Mononuclear cell (primary cell): ENCODE measurements around the gene ANK3. TPM values are rescaled to one million over a fixed set of nuclear protein-coding genes. Genes with fewer than 3 reads are reported as not detected.

Experiments
- H3K27me3 ChIP-seq: 2 replicates; pipeline ENCODE4 v1.6.0; 2011; ENCODE audit warnings: low read length, control low read depth; ENCODE audit not compliant: insufficient read depth
- H3K4me1 ChIP-seq: 2 replicates; pipeline ENCODE4 v1.5.1; 2011; ENCODE audit warnings: mild to moderate bottlenecking, low read length, control low read depth; ENCODE audit not compliant: insufficient read depth
- H3K4me3 ChIP-seq: 2 replicates; pipeline ENCODE4 v1.5.1; 2011; ENCODE audit warnings: mild to moderate bottlenecking, low read length, moderate library complexity
- H3K9me3 ChIP-seq: 2 replicates; pipeline ENCODE4 v1.5.1; 2011; ENCODE audit warnings: low read depth, mild to moderate bottlenecking, control low read depth, low read length
- total RNA-seq: library from RNA; depleted of rRNA; stranded (reverse); fragments of >200 nt; gene quantifications from one replicate; pipeline ENCODE4 v1.2.3, GENCODE V29; 2012

Gene ANK3
- total RNA-seq, 1 donor, result 73.0 TPM

DNA sequence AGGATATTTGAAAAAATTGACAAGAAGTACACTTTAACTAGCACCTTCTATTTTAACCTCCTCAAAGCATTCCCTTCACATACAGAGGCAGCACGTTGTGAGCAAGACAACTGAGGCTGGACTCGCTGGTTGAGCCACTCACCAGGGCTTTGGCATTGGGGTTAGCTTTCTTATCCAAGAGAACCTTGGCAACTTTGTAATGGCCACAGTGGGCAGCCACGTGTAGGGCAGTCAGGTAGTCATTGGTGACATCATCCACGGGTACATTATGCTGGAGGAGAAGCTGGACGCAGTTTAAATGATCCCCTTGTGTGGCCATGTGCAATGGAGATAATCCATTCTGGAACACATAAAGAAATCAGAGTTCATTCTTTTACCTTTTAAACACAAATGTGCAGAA is 181.8 kb downstream of the ANK3 start:
- Histone ChIP-seq H3K27me3 (no peaks in the 10 kb centered on the region), H3K9me3 (no peaks in the 10 kb centered on the region), H3K4me1 (peaks cover 11% of the 10 kb centered on the region)

DNA sequence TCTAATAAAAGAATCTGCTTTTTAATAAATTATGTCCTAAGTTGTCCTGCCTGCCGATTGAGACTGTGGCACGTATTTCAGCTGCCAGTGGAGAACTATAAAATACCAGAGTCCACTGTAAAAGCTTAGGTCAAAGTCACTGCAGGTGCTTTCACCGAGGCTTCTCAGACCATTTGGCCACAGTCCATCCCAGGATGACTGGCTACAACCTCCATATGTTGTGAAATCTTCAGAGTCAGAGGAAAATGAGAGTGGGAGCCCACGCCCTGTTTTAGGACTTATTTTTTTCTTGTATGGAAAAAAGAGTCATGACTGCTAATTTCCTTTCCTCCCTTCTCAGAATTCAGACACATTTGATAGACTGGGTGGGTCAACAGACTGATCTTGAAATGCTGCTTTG is 182.9 kb downstream of the ANK3 start:
- H3K4me1 ChIP-seq, result peaks cover 11% of the 10 kb centered on the region
- H3K9me3 ChIP-seq, result no peaks in the 10 kb centered on the region
- no peak overlapping the region for H3K4me3 ChIP-seq
- no peaks in the 10 kb centered on the region for H3K27me3 ChIP-seq

More for the DNA sequence above, 181.8 kb downstream of the ANK3 start:
- no peak overlapping the region for H3K4me3 ChIP-seq

DNA sequence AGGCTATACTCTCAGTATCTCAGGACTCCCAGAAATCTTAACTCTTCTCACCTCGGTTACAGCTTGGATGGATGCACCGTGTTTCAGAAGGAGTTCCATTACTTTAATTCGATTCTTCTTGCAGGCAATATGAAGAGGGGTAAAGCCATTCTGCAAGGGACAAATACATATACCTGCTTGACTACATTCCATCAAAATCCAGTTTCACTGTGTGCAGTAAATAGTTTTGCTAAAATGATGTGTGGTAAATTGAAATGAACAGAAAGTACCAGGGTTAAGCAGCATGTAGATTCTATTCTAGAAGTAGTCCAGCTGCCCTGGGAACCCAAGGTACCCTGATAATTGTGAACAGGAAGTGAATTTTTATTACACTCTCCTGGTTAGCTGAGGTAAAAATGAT is 183.9 kb downstream of the ANK3 start:
- peaks cover 7% of the 10 kb centered on the region for H3K4me1 ChIP-seq
- no peak overlapping the region for H3K4me3 ChIP-seq
- H3K9me3 ChIP-seq, result no peaks in the 10 kb centered on the region
- no peaks in the 10 kb centered on the region for H3K27me3 ChIP-seq

DNA sequence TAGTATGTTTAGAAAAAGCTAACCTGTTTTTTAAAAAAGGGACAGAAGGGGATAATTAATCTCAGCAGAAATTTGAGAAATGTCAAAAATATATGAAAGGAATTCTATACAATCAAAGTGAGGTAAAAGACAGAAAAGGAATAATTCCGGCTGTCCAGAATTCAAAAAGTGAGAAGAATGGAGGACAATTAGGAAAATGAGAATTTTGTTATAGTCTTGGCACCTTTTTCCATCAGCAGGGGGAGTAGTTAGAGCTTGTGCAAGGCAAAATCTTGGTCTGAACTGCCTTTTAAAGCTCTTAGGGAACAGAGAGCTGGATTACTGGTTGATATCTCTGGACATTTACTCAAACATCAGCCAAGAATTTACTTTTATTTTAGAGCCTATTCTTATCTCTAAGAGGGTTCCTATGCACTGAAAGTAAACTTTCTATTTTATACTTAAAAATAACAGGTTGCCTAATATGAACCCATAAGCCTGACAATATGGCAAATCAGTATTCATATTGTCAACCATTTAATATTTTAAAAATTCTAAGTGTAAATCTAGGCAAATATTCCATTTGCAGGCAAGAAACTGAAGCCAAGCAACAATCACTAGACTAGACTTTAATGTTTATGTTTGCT is 185.6 kb downstream of the ANK3 start:
- Histone ChIP-seq H3K4me3 (no peak overlapping the region), H3K27me3 (no peaks in the 10 kb centered on the region), H3K4me1 (no peaks in the 10 kb centered on the region), H3K9me3 (no peaks in the 10 kb centered on the region)

DNA sequence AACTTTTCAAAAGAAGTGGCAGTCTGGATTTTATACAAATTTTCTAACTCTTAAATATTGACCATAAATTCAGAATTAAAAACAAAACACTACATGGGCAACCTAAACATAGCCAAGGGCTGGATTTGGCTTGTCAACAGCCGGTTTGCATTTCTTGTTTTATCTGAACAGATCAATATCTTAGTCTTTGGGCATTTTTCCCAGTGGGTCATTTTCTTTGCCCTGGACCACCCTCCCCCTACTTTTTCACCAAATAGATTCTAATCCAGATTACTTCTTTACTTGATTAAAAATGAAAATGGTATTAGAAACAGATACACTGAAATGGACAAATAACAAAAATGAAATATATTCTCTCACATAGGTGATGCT is 189.0 kb downstream of the ANK3 start:
- no peaks in the 10 kb centered on the region for H3K27me3 ChIP-seq
- no peaks in the 10 kb centered on the region for H3K9me3 ChIP-seq
- H3K4me1 ChIP-seq, result no peaks in the 10 kb centered on the region
- H3K4me3 ChIP-seq, result no peak overlapping the region

DNA sequence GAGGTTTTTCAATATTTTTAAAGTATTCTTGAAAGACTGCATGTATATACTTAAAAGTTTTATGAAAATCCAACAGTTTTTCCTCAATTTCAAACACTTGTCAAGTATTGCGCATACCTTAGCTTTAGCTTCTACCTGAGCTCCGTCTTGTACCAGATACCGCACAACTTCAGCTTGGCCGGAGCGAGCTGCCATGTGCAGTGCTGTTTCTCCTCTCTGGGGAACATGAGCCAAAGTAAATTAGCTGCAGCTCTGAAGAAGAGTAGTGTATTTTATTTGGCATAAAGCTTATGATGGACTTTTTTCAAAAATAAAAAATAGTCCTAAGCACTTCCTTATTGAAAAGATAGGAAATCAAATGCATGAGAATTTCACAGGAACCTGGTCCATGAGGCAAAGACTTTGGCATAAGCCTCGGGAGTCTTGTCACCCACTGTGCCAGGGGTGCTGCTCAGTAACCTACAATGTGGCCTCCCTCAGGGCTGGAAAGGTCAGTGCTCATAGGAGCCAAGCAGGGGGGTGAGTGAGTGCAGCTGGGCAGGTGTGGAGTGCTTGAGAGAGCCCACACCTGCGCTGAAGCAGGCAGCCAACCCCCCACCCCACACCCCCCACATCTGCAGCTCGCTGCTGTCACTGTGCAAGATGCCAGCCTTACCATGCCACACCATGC is 189.5 kb downstream of the ANK3 start:
- Histone ChIP-seq H3K4me3 (no peak overlapping the region), H3K27me3 (no peaks in the 10 kb centered on the region), H3K9me3 (no peaks in the 10 kb centered on the region), H3K4me1 (no peaks in the 10 kb centered on the region)

DNA sequence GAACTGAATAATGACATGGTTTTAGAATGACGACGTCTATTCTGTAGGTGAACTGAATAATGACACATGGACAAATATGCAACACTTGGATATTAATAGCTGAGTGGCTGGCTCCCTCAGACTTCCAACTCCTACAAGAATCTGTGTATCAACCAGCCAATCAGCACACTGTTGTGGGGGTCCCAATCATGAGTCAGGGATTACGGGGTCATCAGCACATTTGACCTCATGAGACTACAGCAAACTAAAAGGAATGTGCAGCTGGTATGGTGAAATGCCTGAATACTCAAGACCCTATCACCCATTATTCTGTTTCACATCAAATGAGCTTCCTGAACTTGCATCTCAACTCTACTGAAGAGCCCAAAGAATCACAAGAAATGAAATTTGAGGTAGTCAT is 192.5 kb downstream of the ANK3 start:
- no peaks in the 10 kb centered on the region for H3K9me3 ChIP-seq
- H3K27me3 ChIP-seq, result no peaks in the 10 kb centered on the region
- H3K4me1 ChIP-seq, result no peaks in the 10 kb centered on the region
- no peak overlapping the region for H3K4me3 ChIP-seq

DNA sequence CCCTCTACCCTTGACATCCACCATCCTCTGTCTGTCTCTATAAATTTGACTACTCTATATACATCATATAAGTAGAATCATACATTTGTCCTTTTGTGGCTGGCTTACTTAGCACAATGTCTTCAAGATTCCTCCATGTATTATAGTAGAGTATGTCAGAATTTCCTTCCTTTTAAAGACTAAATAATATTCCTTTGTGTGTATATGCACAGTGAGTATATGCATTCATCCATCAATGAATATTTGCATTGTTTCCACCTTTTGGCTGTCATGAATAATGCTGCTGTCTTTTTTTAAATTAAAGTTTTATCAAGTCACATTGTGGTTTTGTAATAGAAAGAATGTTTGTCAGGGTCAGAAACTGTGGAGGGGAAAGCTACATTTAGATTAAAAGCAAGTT is 195.3 kb downstream of the ANK3 start:
- Histone ChIP-seq H3K4me1 (no peaks in the 10 kb centered on the region), H3K9me3 (peaks cover 7% of the 10 kb centered on the region), H3K4me3 (no peak overlapping the region), H3K27me3 (no peaks in the 10 kb centered on the region)

DNA sequence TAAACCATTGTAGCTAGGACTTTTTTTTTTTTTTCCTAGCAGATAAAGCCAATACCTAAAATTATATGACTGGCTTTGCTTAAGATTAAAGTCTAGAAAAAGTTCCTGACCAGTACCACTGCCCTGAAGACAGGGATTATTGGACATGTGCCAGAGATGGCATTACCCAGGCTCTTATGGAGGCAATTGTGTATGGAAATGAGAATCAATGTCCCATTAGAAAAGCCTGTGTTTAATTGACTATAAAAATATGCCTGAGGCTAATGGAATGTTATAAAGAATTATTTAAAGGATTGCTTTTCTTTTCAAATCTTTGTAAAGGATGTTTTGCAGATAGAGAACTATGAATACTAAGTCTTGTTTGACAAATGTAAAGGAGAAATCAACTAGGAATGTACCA is 196.7 kb downstream of the ANK3 start:
- Histone ChIP-seq H3K27me3 (no peaks in the 10 kb centered on the region), H3K9me3 (peaks cover 7% of the 10 kb centered on the region), H3K4me3 (no peak overlapping the region), H3K4me1 (no peaks in the 10 kb centered on the region)

DNA sequence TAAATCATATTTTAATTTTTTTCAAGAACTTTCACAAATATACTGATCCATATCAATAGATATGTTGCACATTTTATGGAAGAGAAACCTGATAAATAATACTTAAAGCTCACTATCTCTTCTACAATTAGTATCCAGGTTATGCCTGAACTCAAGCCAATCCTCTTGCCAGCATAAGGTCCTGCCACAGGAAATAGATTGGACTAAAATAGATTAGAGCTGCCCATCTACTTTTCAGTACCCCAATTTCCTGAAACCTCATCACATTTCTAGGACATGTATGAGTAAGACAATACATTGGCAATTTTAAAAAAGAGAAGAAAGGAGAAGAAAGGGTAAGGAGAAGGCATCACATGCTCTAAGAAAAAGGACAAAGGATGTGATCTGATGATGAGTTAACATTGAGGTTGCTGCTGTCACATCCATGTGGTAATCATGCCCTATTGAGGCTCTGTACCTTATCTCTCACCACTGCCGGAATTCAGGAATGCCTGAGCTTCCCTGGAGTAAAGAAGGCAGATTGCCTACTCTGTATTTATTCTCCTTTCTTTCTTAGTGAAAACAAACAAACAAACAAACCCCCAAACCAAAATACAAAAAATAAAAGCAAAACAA is 199.7 kb downstream of the ANK3 start:
- Histone ChIP-seq H3K4me1 (no peaks in the 10 kb centered on the region), H3K27me3 (no peaks in the 10 kb centered on the region), H3K9me3 (peaks cover 7% of the 10 kb centered on the region), H3K4me3 (no peak overlapping the region)

DNA sequence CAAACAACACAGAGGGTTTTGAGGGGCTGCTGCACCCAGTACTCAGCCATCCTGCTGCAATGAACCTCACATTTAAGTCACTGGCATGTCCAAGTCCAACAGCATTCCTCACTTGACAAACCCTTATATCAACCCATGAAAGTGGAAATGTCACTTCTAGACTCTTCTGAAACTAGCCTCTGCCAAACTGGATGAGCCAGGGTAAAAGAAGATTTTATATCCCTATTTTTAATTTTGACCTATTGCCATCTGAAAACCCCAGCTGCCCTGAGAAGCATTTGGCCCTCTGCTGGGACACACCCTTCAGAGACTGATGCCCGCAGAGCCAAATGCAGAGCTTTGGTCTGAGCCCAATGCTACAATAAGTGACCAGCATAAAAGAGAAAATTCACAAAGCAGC is 201.1 kb downstream of the ANK3 start:
- Histone ChIP-seq H3K9me3 (peaks cover 7% of the 10 kb centered on the region), H3K4me1 (no peaks in the 10 kb centered on the region), H3K4me3 (no peak overlapping the region), H3K27me3 (no peaks in the 10 kb centered on the region)

DNA sequence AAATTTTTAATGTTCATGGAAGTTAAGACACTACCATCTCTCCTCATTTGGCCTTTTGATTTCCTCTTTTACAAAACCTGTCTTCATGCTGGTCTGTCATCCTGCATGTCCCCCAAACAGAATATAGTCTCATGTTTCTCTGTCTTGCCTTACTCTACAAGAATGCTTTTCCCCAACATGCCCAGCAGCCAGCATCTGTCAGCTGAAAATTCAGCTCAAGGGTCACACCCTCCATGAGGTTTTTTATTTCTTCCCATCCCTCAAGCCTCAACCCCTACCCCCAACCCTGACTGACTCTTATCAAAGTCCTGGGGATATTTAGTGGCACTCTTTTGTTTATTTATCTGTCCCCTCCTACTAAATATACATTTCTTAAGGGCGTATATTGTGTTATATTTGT is 202.0 kb downstream of the ANK3 start:
- H3K27me3 ChIP-seq, result no peaks in the 10 kb centered on the region
- H3K9me3 ChIP-seq, result peaks cover 7% of the 10 kb centered on the region
- no peak overlapping the region for H3K4me3 ChIP-seq
- H3K4me1 ChIP-seq, result no peaks in the 10 kb centered on the region

DNA sequence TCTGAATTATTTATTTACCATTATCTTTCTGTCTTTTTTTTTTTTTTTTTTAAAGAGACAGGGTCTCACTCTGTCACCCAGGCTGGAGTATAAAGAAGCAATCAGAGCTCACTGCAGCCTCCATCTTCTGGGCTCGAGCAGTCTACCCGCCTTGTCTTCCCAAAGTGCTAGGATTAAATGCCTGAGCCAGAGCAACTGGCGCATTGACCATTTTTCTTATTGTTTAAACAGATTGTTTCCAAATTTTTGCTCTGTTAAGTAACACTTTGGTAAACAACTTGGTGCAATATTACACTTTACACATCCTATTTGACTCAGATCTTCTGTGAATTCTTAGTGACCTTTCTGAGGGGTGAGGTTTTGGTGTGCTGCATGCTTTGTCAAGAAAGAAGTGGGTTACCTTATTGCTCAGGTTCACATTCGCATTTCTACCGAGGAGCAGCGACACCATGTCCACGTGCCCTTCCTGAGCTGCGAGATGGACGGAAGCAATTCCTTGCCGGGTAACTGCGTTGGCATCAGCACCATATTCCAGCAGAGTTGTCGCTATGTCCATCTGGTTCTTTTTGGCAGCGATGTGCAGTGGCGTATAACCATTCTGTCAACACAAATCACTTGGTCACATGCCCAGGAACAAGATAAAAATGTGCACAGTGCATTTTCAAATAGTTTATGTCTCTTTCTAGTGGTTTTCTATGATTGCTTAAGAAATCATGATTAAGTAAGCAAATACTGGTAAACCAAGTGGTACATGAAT is 203.2 kb downstream of the ANK3 start:
- H3K4me3 ChIP-seq, result no peak overlapping the region

DNA sequence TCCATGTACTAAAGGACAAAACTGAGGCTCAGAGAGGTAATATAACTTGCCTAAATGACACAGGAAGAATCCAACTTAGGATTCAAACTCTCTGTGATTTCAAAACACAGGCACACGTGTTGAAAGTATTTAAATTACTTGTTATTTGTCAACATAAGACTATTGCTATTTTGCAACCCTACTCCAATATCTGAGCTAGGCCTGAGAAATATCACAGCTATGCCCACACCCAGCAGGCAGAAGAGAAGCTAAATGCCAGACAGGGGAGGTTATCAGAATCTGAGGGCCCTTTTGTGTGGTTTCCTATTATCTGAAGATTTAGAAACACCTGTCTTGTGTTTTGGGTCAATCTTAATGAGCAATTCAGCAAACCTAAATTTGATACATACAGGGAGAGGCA is 204.3 kb downstream of the ANK3 start:
- no peak overlapping the region for H3K4me3 ChIP-seq
- H3K9me3 ChIP-seq, result no peaks in the 10 kb centered on the region
- no peaks in the 10 kb centered on the region for H3K4me1 ChIP-seq
- H3K27me3 ChIP-seq, result no peaks in the 10 kb centered on the region

More for the DNA sequence above, 203.2 kb downstream of the ANK3 start:
- no peaks in the 10 kb centered on the region for H3K4me1 ChIP-seq
- H3K27me3 ChIP-seq, result no peaks in the 10 kb centered on the region
- peaks cover 7% of the 10 kb centered on the region for H3K9me3 ChIP-seq

DNA sequence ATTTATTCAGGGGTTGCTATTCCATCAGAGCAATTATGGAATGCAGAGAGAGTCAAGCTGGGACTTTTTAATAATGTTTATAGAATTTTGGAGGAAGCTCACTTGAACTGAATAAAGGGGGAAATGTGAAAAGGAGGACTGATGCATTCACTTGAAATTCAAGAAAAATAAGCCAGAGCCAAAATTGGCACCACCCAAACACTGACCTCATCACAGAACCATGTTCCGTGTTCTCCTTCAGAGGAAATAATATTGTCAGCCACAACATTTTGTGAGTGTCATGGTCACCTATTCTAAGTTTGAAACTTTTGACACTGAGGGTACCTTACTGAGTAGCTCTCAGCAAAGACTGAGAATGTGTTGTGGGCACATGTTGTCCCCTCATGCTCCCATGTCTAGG is 207.0 kb downstream of the ANK3 start:
- H3K4me1 ChIP-seq, result no peaks in the 10 kb centered on the region
- H3K27me3 ChIP-seq, result no peaks in the 10 kb centered on the region
- no peak overlapping the region for H3K4me3 ChIP-seq
- H3K9me3 ChIP-seq, result no peaks in the 10 kb centered on the region
